Vagina (tissue), 2 donors: ENCODE results near the gene AHDC1. TPM values are rescaled to one million over a fixed set of nuclear protein-coding genes. Genes with fewer than 3 reads are reported as not detected.
A peak's percentile ranks its signal among the peaks of the same experiment; 100 is the strongest.

ENCODE experiments used
- DNase-seq, 2 donors: peaks; one replicate each; pipeline ENCODE4 v3.0.0-alpha.2; 2017; ENCODE audit errors: extremely low spot score in 2 of 2
- H3K27ac ChIP-seq: fragments of 200-600 bp; sonication (generic); one replicate; pipeline ENCODE4 v1.5.1; 2019
- H3K27me3 ChIP-seq: fragments of 200-600 bp; sonication (generic); one replicate; pipeline ENCODE4 v1.5.1; 2019
- H3K36me3 ChIP-seq, 2 donors: fragments of 200-600 bp; sonication (generic); one replicate each; pipeline ENCODE4 v1.5.1; 2017 to 2019
- H3K4me1 ChIP-seq: fragments of 200-600 bp; sonication (generic); one replicate; pipeline ENCODE4 v1.5.1; 2019
- H3K4me3 ChIP-seq, 2 donors: fragments of 200-600 bp; sonication (generic); 1 replicate in 1 of 2; 2 replicates in 1 of 2; pipeline ENCODE4 v1.5.1; 2016 to 2019
- H3K9me3 ChIP-seq: fragments of 200-600 bp; sonication (generic); one replicate; pipeline ENCODE4 v1.5.1; 2019
- CTCF ChIP-seq, 3 experiments: fragments of 450-650 bp in 2 of 3; fragments of 200-600 bp in 1 of 3; sonication (generic) in 1 of 3; IDR thresholded peaks; one replicate each; pipeline ENCODE4 v1.5.1; 2017 to 2019; ENCODE audit warnings: antibody characterized with exemption in 3 of 3, mild to moderate bottlenecking in 2 of 3, moderate library complexity in 2 of 3
- POLR2A ChIP-seq, 2 donors: fragments of 450-650 bp; IDR thresholded peaks; one replicate each; pipeline ENCODE4 v1.6.1; 2017; ENCODE audit warnings: antibody characterized with exemption in 2 of 2, mild to moderate bottlenecking in 2 of 2, moderate library complexity in 2 of 2
- POLR2AphosphoS5 ChIP-seq, 2 donors: sonication (generic); formaldehyde crosslinking; IDR thresholded peaks; one replicate each; pipeline ENCODE4 v1.9.0; 2017; ENCODE audit warnings: antibody characterized with exemption in 2 of 2, mild to moderate bottlenecking in 2 of 2, low read depth in 1 of 2; ENCODE audit not compliant: insufficient read depth in 1 of 2
- intact Hi-C: fragments of 100-400 bp; cut with DNase I; formaldehyde crosslinking; loops from one replicate; pipeline ENCODE4 v1.15.1; 2023
- total RNA-seq: library from RNA; depleted of rRNA; stranded (reverse); fragments of >200 nt; gene quantifications from one replicate; pipeline ENCODE4 v1.2.3, GENCODE V29; 2016

AHDC1 gene
- total RNA-seq, 1 donor from 2014 or later, result 62.4 TPM

- DNase-seq, result no peak
- peak overlapping the region in 1 of 2 donors; percentile 5 for H3K4me3 ChIP-seq
- peak overlapping the region; percentile 96 for H3K27ac ChIP-seq
- H3K9me3 ChIP-seq, result no peaks in the 10 kb centered on the region
- H3K36me3 ChIP-seq, result no peaks in the 10 kb centered on the region
- intact Hi-C loops, result loop anchor here (5.0 kb wide), 1 partner anchor 38 kb away; no protein-coding TSS in a partner anchor
- H3K27me3 ChIP-seq, result no peaks in the 10 kb centered on the region
- TF ChIP-seq CTCF (IDR thresholded peaks at IDR 0.05) (no peak), POLR2AphosphoS5 (IDR thresholded peaks at IDR 0.05; ENCODE audit: insufficient read depth in 1 of 2, low read depth in 1 of 2) (no peak), POLR2A (IDR thresholded peaks at IDR 0.05) (no peak)
- peaks cover 97% of the 10 kb centered on the region for H3K4me1 ChIP-seq
These were observed 39.0 kb downstream of the AHDC1 start for GRCh38 chr1:27564710-27565649.

- Histone ChIP-seq H3K36me3 (no peaks in the 10 kb centered on the region), H3K4me1 (peaks cover 96% of the 10 kb centered on the region), H3K4me3 (peak overlapping the region in 1 of 2 donors; percentile 24), H3K27ac (peak overlapping the region; percentile 96), H3K9me3 (no peaks in the 10 kb centered on the region), H3K27me3 (no peaks in the 10 kb centered on the region)
- intact Hi-C loops, result no loop called here
- DNase-seq, result no peak
- TF ChIP-seq POLR2AphosphoS5 (IDR thresholded peaks at IDR 0.05; ENCODE audit: insufficient read depth in 1 of 2, low read depth in 1 of 2), result peak in 1 of 2 donors; percentile 42
- TF ChIP-seq POLR2A (IDR thresholded peaks at IDR 0.05), result no peak
These were observed 40.1 kb downstream of the AHDC1 start for GRCh38 chr1:27563591-27564471.

DNA sequence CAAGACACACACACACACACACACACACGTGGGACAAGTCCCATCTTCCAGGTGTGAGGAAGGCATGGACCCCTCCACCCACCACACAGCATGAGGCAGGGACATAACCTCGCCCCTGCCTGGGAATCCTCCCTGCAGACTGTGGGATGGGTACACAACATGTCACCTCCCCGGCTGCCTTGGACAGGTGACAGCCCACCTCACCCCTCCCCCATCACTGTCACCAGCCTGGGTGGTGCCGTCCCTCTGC, 40.7 kb downstream of the AHDC1 start:
- H3K27ac ChIP-seq, result peak overlapping the region; percentile 96
- no peaks in the 10 kb centered on the region for H3K27me3 ChIP-seq
- no peaks in the 10 kb centered on the region for H3K9me3 ChIP-seq
- TF ChIP-seq POLR2AphosphoS5 (IDR thresholded peaks at IDR 0.05; ENCODE audit: insufficient read depth in 1 of 2, low read depth in 1 of 2) (no peak), POLR2A (IDR thresholded peaks at IDR 0.05) (no peak), CTCF (IDR thresholded peaks at IDR 0.05) (no peak)
- intact Hi-C loops, result no loop called here
- H3K36me3 ChIP-seq, result no peaks in the 10 kb centered on the region
- no peak for DNase-seq
- H3K4me3 ChIP-seq, result peak overlapping the region in 1 of 2 donors; percentile 24
- H3K4me1 ChIP-seq, result peaks cover 99% of the 10 kb centered on the region

DNA sequence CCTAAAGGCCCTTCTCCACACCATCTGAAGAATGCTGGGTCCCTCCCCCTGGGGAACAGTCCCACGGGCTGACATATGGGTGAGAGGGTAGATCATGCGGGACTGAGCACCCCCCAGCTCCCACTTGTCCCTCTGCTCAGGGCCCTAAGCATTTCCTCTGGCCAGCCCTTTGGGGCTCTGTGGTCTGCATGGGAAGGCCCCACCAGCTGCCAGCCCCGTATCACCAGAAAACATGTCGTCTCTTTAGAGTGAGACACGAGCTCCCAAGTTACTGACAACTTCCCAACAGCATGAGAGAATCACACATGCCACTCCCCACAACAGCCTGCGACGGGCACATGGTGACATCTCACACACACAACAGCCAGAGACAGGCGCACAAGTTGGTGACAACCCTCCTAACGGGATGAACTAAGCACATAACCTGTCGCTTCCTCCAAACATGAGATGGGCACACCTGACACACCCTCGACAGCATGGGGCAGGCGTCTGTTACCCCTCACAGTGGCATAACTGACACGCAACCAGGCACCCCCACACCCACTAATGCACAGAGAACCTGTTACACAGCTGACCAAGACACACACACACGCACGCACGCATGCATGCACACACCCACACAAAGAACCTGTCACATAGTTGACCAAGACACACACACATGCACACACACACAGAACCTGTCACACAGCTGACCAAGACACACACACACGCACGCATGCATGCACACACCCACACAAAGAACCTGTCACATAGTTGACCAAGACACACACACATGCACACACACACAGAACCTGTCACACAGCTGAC, 41.2 kb downstream of the AHDC1 start:
- intact Hi-C loops, result no loop called here
- Histone ChIP-seq H3K4me1 (peaks cover 99% of the 10 kb centered on the region), H3K4me3 (peak overlapping the region in 1 of 2 donors; percentile 37), H3K36me3 (no peaks in the 10 kb centered on the region), H3K27ac (peak overlapping the region; percentile 96), H3K27me3 (no peaks in the 10 kb centered on the region), H3K9me3 (no peaks in the 10 kb centered on the region)
- DNase-seq, result no peak
- TF ChIP-seq POLR2AphosphoS5 (IDR thresholded peaks at IDR 0.05; ENCODE audit: insufficient read depth in 1 of 2, low read depth in 1 of 2) (no peak), CTCF (IDR thresholded peaks at IDR 0.05) (no peak), POLR2A (IDR thresholded peaks at IDR 0.05) (no peak)

GRCh38 chr1:27562021-27562420, 41.9 kb downstream of the AHDC1 start:
- peak overlapping the region; percentile 4 to 37 for H3K4me3 ChIP-seq
- H3K4me1 ChIP-seq, result peaks cover 99% of the 10 kb centered on the region
- DNase-seq, result no peak

More at GRCh38 chr1:27562021-27562420, 41.9 kb downstream of the AHDC1 start:
- Histone ChIP-seq H3K27me3 (no peaks in the 10 kb centered on the region), H3K27ac (peak overlapping the region; percentile 96), H3K36me3 (no peaks in the 10 kb centered on the region), H3K9me3 (no peaks in the 10 kb centered on the region)
- intact Hi-C loops, result no loop called here
- TF ChIP-seq POLR2A (IDR thresholded peaks at IDR 0.05), result no peak
- no peak for TF ChIP-seq POLR2AphosphoS5 (IDR thresholded peaks at IDR 0.05; ENCODE audit: insufficient read depth in 1 of 2, low read depth in 1 of 2)
- TF ChIP-seq CTCF (IDR thresholded peaks at IDR 0.05), result no peak
